K562 (cell line): Measurements from ENCODE around the gene ATXN1. TPM values are rescaled to one million over a fixed set of nuclear protein-coding genes. Genes with fewer than 3 reads are reported as not detected.

Experiments used
- ATAC-seq: fragments of 200-7000 bp; cut with Tn5 transposase; 3 replicates; pipeline ENCODE4 v1.9.1; 2020; ENCODE audit warnings: moderate library complexity
- BruUV-seq: library from RNA; stranded (reverse); fragments of 400-500 nt; replicated peaks from 2 replicates; lab custom pipeline; 2021; lab: Mats Ljungman, UMichigan
- CTCF ChIA-PET: fragments of 300-600 bp; formaldehyde crosslinking; extraction: SDS; loops from one replicate; lab custom pipeline; 2021; ENCODE audit warnings: low intra/inter-chr PET ratio; lab: Yijun Ruan, JAX
- POLR2A ChIA-PET: fragments of 300-600, 350-650 bp; sonication (Branson Sonifier 250); formaldehyde crosslinking; extraction: SDS; loops from one replicate; lab custom pipeline; 2021; ENCODE audit warnings: antibody characterized with exemption, inconsistent platforms; lab: Yijun Ruan, JAX
- DNase-seq, 4 experiments: peaks; one replicate each; pipeline versions ENCODE4 v3.0.0 to v3.0.0-alpha.2; 2011 to 2018; ENCODE audit warnings: low spot score in 3 of 4, mixed read lengths in 3 of 4; ENCODE audit errors: extremely low read depth in 1 of 4
- FAIRE-seq: peaks from 2 replicates; lab custom pipeline; 2011; peaks lifted over from hg19 to GRCh38; lab: Jason Lieb, UNC
- H2AFZ ChIP-seq: 2 replicates; pipeline ENCODE4 v1.6.0; 2011; ENCODE audit warnings: low read depth, low read length, control low read depth, inconsistent platforms
- H3K27ac ChIP-seq: fragments of 200-600 bp; 3 replicates; pipeline ENCODE4 v1.8.0; 2011; ENCODE audit warnings: low read depth, mild to moderate bottlenecking, control low read depth, inconsistent platforms, low read length, moderate library complexity, mixed read lengths; ENCODE audit errors: extremely low read depth
- H3K27me3 ChIP-seq, 2 experiments: fragments of 300-600 bp in 1 of 2; 2 replicates in 1 of 2; 3 replicates in 1 of 2; pipeline versions ENCODE4 v1.6.0 to v1.8.0; 2011; ENCODE audit warnings: inconsistent platforms in 2 of 2, low read length in 2 of 2, mild to moderate bottlenecking in 1 of 2, mixed read lengths in 1 of 2, moderate library complexity in 1 of 2; ENCODE audit not compliant: control insufficient read depth in 2 of 2, insufficient read depth in 2 of 2
- H3K36me3 ChIP-seq: fragments of 300-600 bp; 3 replicates; pipeline ENCODE4 v1.8.0; 2011; ENCODE audit warnings: mild to moderate bottlenecking, low read length, inconsistent platforms; ENCODE audit not compliant: control insufficient read depth, insufficient read depth
- H3K4me1 ChIP-seq, 2 experiments: fragments of 200-600 bp in 1 of 2; replicated peaks in 1 of 2; 2 replicates in 1 of 2; 3 replicates in 1 of 2; pipeline versions ENCODE4 v1.5.1 to v1.8.0; 2011; ENCODE audit warnings: inconsistent platforms in 2 of 2, low read length in 2 of 2, mild to moderate bottlenecking in 1 of 2, mixed read lengths in 1 of 2, moderate library complexity in 1 of 2; ENCODE audit not compliant: control insufficient read depth in 2 of 2, insufficient read depth in 2 of 2
- H3K4me2 ChIP-seq: 2 replicates; pipeline ENCODE4 v1.6.1; 2011; ENCODE audit warnings: low read length, control low read depth, inconsistent platforms, mixed read lengths; ENCODE audit not compliant: insufficient read depth
- H3K4me3 ChIP-seq: fragments of 200-600 bp; sonication (generic), shearing (Covaris generic); 2 replicates; pipeline ENCODE4 v1.5.1; 2016; ENCODE audit warnings: control low read depth, inconsistent platforms
- H3K79me2 ChIP-seq: fragments of 200-600 bp; 3 replicates; pipeline ENCODE4 v1.8.0; 2011; ENCODE audit warnings: low read length, inconsistent platforms; ENCODE audit not compliant: control insufficient read depth, insufficient read depth
- H3K9ac ChIP-seq, 2 experiments: 2 replicates each; pipeline versions ENCODE4 v1.6.0 to v1.6.1; 2011; ENCODE audit warnings: low read depth in 2 of 2, low read length in 2 of 2, control low read depth in 1 of 2, inconsistent platforms in 1 of 2, mild to moderate bottlenecking in 1 of 2, mixed read lengths in 1 of 2; ENCODE audit not compliant: insufficient read depth in 1 of 2
- H3K9me1 ChIP-seq: one replicate; pipeline ENCODE4 v1.6.0; 2011; ENCODE audit warnings: inconsistent platforms, mild to moderate bottlenecking, low read length, moderate library complexity; ENCODE audit not compliant: control insufficient read depth, insufficient read depth
- H3K9me3 ChIP-seq: replicated peaks from 2 replicates; pipeline ENCODE4 v1.5.1; 2011; ENCODE audit warnings: low read depth, low read length, inconsistent platforms; ENCODE audit not compliant: control insufficient read depth, insufficient read depth
- H4K20me1 ChIP-seq: replicated peaks from 2 replicates; pipeline ENCODE4 v1.6.1; 2011; ENCODE audit warnings: low read length, inconsistent platforms, mixed read lengths; ENCODE audit not compliant: control insufficient read depth, insufficient read depth
- DPF2 ChIP-seq: fragments of 450-650 bp; IDR thresholded peaks from 2 replicates; pipeline ENCODE4 v1.6.1; 2016
- POLR3A ChIP-seq: IDR thresholded peaks from 2 replicates; pipeline ENCODE4 v1.6.1; 2011; ENCODE audit warnings: borderline replicate concordance, mild to moderate bottlenecking, moderate library complexity; ENCODE audit not compliant: insufficient read length, insufficient read depth; ENCODE audit errors: extremely low read depth
- SPI1 ChIP-seq: IDR thresholded peaks from 2 replicates; pipeline ENCODE4 v1.6.1; 2011; ENCODE audit warnings: low read depth, low read length, control low read depth, borderline replicate concordance
- TAF15 ChIP-seq: fragments of 200-400 bp; formaldehyde crosslinking; IDR thresholded peaks from 2 replicates; pipeline ENCODE4 v1.6.1; 2017; ENCODE audit warnings: mild to moderate bottlenecking, low read depth, low read length, moderate library complexity
- ZEB2 ChIP-seq: fragments of 450-650 bp; IDR thresholded peaks from 2 replicates; pipeline ENCODE4 v1.6.1; 2016
- ZFP36 ChIP-seq: fragments of 150-350 bp; IDR thresholded peaks from 2 replicates; pipeline ENCODE4 v1.6.1; 2018; ENCODE audit warnings: low read length, low read depth; ENCODE audit not compliant: partially characterized antibody
- WGBS: fragments of 100-300 bp; shearing (Covaris generic); methylation state at CpG from one replicate; pipeline ENCODE4 v1.1.6; 2016; ENCODE audit warnings: low coverage, mixed read lengths; ENCODE audit not compliant: insufficient coverage; ENCODE audit errors: missing lambda C conversion rate; 5-methylcytosine and 5-hydroxymethylcytosine counted together
- in situ Hi-C: fragments of 300-500 bp; cut with MboI; formaldehyde crosslinking; loops from 4 replicates; pipeline ENCODE4 v1.15.0; 2018; ENCODE audit warnings: inconsistent platforms, mixed read lengths
- intact Hi-C: fragments of 100-400 bp; cut with micrococcal nuclease; formaldehyde crosslinking; loops from 2 replicates; pipeline ENCODE4 v1.14.2; 2022
- polyA plus RNA-seq, 8 experiments: library from polyadenylated mRNA; depleted of rRNA in 4 of 8; stranded (reverse) in 5 of 8; unstranded in 3 of 8; fragments of >200 nt; fragmentation: Nextera tagmentation in 2 of 8; fragmentation: Illumina TruSeq in 1 of 8; extraction: Ambion mirVana in 2 of 8; extraction: Trizol in 1 of 8; gene quantifications; 2 replicates each; pipeline versions ENCODE4 v1.2.1 to v1.2.3, GENCODE V29; 2011 to 2014; ENCODE audit warnings: inconsistent platforms in 1 of 8, missing spikeins in 1 of 8
- total RNA-seq, 7 experiments: library from RNA; depleted of rRNA in 6 of 7; stranded (reverse); fragments of >200 nt in 6 of 7; fragmentation: Illumina TruSeq in 2 of 7; extraction: Trizol in 2 of 7; gene quantifications; 2 replicates each; pipeline versions ENCODE4 v1.2.1 to v1.2.3, GENCODE V29; 2011 to 2021; ENCODE audit warnings: low replicate concordance in 1 of 7
- TF ChIP-seq, protein P1 (sequence below): fragments of 450-650 bp; IDR thresholded peaks from 2 replicates; pipeline ENCODE4 v1.6.1; 2016; ENCODE audit warnings: mild to moderate bottlenecking, moderate library complexity

The ATXN1 gene
- total and polyA plus RNA-seq, 9 of the 15 experiments (the other 6 are each of a cell fraction or from before 2014, with no cell fraction given): under 0.01 to 1.2 (median 0.58) TPM

DNA sequence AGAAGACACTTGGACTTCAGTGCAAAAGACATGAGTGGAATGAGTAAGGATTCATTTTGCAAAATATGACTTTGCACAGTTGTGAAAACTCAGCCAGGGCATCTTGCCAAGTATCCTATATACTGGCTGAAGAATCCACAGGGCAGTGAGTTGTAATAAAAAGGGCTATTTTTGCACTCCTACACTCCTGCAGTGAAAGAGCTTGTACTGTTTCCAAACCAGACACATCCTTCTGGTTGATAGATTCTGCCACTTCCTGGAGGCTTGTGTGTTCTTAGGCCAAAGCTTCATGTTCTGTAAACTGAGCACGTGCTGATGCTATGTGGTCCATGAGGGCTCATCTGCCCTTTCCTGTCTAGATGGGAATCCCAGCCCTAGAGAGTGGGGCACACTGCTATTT is 488.0 kb downstream of the ATXN1 start:
- POLR2A ChIA-PET: interaction anchor here (0.7 to 2.2 kb wide), 4 partner anchors 19 to 721 kb away, joined by 3 to 5 read pairs (median 3); no protein-coding TSS in a partner anchor
- intact Hi-C loops: loop anchor here (10.0 kb wide), 1 partner anchor 578 kb away; no protein-coding TSS in a partner anchor
- BruUV-seq: no TSS peak
- TF ChIP-seq TAF15 (no peak), SPI1 (no peak), POLR3A (no peak), DPF2 (no peak), ZFP36 (no peak), ZEB2 (no peak)
- TF ChIP-seq, protein P1, sequence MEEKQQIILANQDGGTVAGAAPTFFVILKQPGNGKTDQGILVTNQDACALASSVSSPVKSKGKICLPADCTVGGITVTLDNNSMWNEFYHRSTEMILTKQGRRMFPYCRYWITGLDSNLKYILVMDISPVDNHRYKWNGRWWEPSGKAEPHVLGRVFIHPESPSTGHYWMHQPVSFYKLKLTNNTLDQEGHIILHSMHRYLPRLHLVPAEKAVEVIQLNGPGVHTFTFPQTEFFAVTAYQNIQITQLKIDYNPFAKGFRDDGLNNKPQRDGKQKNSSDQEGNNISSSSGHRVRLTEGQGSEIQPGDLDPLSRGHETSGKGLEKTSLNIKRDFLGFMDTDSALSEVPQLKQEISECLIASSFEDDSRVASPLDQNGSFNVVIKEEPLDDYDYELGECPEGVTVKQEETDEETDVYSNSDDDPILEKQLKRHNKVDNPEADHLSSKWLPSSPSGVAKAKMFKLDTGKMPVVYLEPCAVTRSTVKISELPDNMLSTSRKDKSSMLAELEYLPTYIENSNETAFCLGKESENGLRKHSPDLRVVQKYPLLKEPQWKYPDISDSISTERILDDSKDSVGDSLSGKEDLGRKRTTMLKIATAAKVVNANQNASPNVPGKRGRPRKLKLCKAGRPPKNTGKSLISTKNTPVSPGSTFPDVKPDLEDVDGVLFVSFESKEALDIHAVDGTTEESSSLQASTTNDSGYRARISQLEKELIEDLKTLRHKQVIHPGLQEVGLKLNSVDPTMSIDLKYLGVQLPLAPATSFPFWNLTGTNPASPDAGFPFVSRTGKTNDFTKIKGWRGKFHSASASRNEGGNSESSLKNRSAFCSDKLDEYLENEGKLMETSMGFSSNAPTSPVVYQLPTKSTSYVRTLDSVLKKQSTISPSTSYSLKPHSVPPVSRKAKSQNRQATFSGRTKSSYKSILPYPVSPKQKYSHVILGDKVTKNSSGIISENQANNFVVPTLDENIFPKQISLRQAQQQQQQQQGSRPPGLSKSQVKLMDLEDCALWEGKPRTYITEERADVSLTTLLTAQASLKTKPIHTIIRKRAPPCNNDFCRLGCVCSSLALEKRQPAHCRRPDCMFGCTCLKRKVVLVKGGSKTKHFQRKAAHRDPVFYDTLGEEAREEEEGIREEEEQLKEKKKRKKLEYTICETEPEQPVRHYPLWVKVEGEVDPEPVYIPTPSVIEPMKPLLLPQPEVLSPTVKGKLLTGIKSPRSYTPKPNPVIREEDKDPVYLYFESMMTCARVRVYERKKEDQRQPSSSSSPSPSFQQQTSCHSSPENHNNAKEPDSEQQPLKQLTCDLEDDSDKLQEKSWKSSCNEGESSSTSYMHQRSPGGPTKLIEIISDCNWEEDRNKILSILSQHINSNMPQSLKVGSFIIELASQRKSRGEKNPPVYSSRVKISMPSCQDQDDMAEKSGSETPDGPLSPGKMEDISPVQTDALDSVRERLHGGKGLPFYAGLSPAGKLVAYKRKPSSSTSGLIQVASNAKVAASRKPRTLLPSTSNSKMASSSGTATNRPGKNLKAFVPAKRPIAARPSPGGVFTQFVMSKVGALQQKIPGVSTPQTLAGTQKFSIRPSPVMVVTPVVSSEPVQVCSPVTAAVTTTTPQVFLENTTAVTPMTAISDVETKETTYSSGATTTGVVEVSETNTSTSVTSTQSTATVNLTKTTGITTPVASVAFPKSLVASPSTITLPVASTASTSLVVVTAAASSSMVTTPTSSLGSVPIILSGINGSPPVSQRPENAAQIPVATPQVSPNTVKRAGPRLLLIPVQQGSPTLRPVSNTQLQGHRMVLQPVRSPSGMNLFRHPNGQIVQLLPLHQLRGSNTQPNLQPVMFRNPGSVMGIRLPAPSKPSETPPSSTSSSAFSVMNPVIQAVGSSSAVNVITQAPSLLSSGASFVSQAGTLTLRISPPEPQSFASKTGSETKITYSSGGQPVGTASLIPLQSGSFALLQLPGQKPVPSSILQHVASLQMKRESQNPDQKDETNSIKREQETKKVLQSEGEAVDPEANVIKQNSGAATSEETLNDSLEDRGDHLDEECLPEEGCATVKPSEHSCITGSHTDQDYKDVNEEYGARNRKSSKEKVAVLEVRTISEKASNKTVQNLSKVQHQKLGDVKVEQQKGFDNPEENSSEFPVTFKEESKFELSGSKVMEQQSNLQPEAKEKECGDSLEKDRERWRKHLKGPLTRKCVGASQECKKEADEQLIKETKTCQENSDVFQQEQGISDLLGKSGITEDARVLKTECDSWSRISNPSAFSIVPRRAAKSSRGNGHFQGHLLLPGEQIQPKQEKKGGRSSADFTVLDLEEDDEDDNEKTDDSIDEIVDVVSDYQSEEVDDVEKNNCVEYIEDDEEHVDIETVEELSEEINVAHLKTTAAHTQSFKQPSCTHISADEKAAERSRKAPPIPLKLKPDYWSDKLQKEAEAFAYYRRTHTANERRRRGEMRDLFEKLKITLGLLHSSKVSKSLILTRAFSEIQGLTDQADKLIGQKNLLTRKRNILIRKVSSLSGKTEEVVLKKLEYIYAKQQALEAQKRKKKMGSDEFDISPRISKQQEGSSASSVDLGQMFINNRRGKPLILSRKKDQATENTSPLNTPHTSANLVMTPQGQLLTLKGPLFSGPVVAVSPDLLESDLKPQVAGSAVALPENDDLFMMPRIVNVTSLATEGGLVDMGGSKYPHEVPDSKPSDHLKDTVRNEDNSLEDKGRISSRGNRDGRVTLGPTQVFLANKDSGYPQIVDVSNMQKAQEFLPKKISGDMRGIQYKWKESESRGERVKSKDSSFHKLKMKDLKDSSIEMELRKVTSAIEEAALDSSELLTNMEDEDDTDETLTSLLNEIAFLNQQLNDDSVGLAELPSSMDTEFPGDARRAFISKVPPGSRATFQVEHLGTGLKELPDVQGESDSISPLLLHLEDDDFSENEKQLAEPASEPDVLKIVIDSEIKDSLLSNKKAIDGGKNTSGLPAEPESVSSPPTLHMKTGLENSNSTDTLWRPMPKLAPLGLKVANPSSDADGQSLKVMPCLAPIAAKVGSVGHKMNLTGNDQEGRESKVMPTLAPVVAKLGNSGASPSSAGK: peak; percentile 48; the same call in 1 of the 2 replicates

More for the DNA sequence above, 488.0 kb downstream of the ATXN1 start:
- H3K27ac ChIP-seq: no peak overlapping the region; the same call in 2 of the 3 replicates
- no peaks in the 10 kb centered on the region for H3K9me3 ChIP-seq
- no peak overlapping the region for H3K9ac ChIP-seq
- in situ Hi-C loops: no loop called here
- peaks cover 15% of the 10 kb centered on the region for H3K79me2 ChIP-seq
- no peaks in the 10 kb centered on the region for H3K27me3 ChIP-seq
- no peak overlapping the region for H2AFZ ChIP-seq
- DNase-seq (no peak), ATAC-seq (no peak), FAIRE-seq (no peak)
- WGBS: 63% methylated on average over 1 of the region's 1 CpG
- H4K20me1 ChIP-seq: 0 out of 2 replicates have a peak, but pooled peaks cover 6% of the 10 kb centered on the region
- peaks cover 29 to 59% of the 10 kb centered on the region in 2 experiments for H3K4me1 ChIP-seq
- H3K36me3 ChIP-seq: peaks cover 42% of the 10 kb centered on the region
- H3K4me3 ChIP-seq: no peak overlapping the region
- H3K4me2 ChIP-seq: no peak overlapping the region
- CTCF ChIA-PET: no interaction called here
- H3K9me1 ChIP-seq: peaks cover 7% of the 10 kb centered on the region
